ENCODE results near the gene UBE2N. TPM values are rescaled to one million over a fixed set of nuclear protein-coding genes. Genes with fewer than 3 reads are reported as not detected.

UBE2N gene
- total and polyA plus RNA-seq, 2 of the 8 experiments (the other 6 are each of a cell fraction or from before 2014, with no cell fraction given) = 108 to 225 TPM

GRCh38 chr12:93379981-93380361 lies 61.8 kb downstream of the UBE2N start (continued):
- no peak for TF ChIP-seq SIN3A (conservative IDR thresholded peaks at IDR 0.05 in 1 of 2, IDR thresholded peaks at IDR 0.05 in 1 of 2; ENCODE audit: low read depth in 1 of 2, low read length in 2 of 2)
- no peak for TF ChIP-seq HDAC6 (IDR thresholded peaks at IDR 0.05; ENCODE audit: low read depth, low read length)
- TF ChIP-seq BCL11A (IDR thresholded peaks at IDR 0.05; ENCODE audit: low read depth in 2 of 2, low read length in 2 of 2) = no peak
- no peak for TF ChIP-seq RFX5 (IDR thresholded peaks at IDR 0.05; ENCODE audit: borderline replicate concordance, low read depth, low read length)
